IMR-90 (cell line): ENCODE results near the gene CDA. TPM values are rescaled to one million over a fixed set of nuclear protein-coding genes. Genes with fewer than 3 reads are reported as not detected.
A peak's percentile ranks its signal among the peaks of the same experiment; 100 is the strongest.

Experiments used
- ATAC-seq: fragments of 200-7000 bp; cut with Tn5 transposase; 2 replicates; pipeline ENCODE4 v1.9.1; 2020; ENCODE audit warnings: low read depth, mild to moderate bottlenecking, moderate library complexity
- BruUV-seq: library from RNA; stranded (reverse); fragments of 400-500 nt; replicated peaks from 2 replicates; lab custom pipeline; 2021; lab: Mats Ljungman, UMichigan
- CTCF ChIA-PET: fragments of 300-600 bp; formaldehyde crosslinking; extraction: SDS; loops from one replicate; lab custom pipeline; 2021; ENCODE audit warnings: antibody characterized with exemption; lab: Yijun Ruan, JAX
- POLR2A ChIA-PET: fragments of 300-600 bp; sonication (Branson Sonifier 250); formaldehyde crosslinking; loops from one replicate; lab custom pipeline; 2022; ENCODE audit warnings: antibody characterized with exemption; ENCODE audit not compliant: unreplicated experiment; lab: Charles Lee
- DNase-seq: peaks from one replicate; pipeline ENCODE4 v3.0.0; 2013
- H2AFZ ChIP-seq: replicated peaks from 2 replicates; pipeline ENCODE3; 2013; ENCODE audit warnings: low read length, mild to moderate bottlenecking; ENCODE audit not compliant: poor library complexity
- H2AK5ac ChIP-seq: 2 replicates; pipeline ENCODE4 v1.6.1; 2013; ENCODE audit warnings: low read depth, low read length, inconsistent platforms
- H2AK9ac ChIP-seq: replicated peaks from 2 replicates; pipeline ENCODE3; 2013; ENCODE audit warnings: mild to moderate bottlenecking, low read depth, low read length, moderate library complexity; ENCODE audit not compliant: poor library complexity
- H2BK120ac ChIP-seq: 2 replicates; pipeline ENCODE4 v1.6.1; 2013; ENCODE audit warnings: low read depth, low read length, inconsistent platforms
- H2BK15ac ChIP-seq: 3 replicates; pipeline ENCODE4 v1.6.1; 2013; ENCODE audit warnings: low read depth, low read length, inconsistent platforms
- H2BK20ac ChIP-seq: 2 replicates; pipeline ENCODE4 v1.6.1; 2013; ENCODE audit warnings: low read depth, mild to moderate bottlenecking, inconsistent platforms, low read length, moderate library complexity
- H2BK5ac ChIP-seq: 2 replicates; pipeline ENCODE4 v1.6.1; 2013; ENCODE audit warnings: mild to moderate bottlenecking, low read depth, low read length, inconsistent platforms; ENCODE audit not compliant: poor library complexity, severe bottlenecking
- H3K14ac ChIP-seq: replicated peaks from 2 replicates; pipeline ENCODE4 v1.6.1; 2013; ENCODE audit warnings: low read depth, low read length, inconsistent platforms
- H3K18ac ChIP-seq: 2 replicates; pipeline ENCODE4 v1.6.1; 2013; ENCODE audit warnings: low read depth, low read length, control low read depth
- H3K23ac ChIP-seq: 2 replicates; pipeline ENCODE4 v1.6.1; 2013; ENCODE audit warnings: low read depth, low read length, inconsistent platforms
- H3K27ac ChIP-seq: 2 replicates; pipeline ENCODE4 v1.5.1; 2013; ENCODE audit warnings: mild to moderate bottlenecking, control low read depth, low read length; ENCODE audit not compliant: insufficient read depth
- H3K27me3 ChIP-seq: 2 replicates; pipeline ENCODE4 v1.6.1; 2013; ENCODE audit warnings: low read length; ENCODE audit not compliant: control insufficient read depth, insufficient read depth
- H3K36me3 ChIP-seq: 2 replicates; pipeline ENCODE4 v1.6.1; 2013; ENCODE audit warnings: low read length, mixed read lengths; ENCODE audit not compliant: control insufficient read depth, insufficient read depth
- H3K4ac ChIP-seq: 2 replicates; pipeline ENCODE4 v1.6.1; 2013; ENCODE audit warnings: low read depth, low read length, inconsistent platforms
- H3K4me1 ChIP-seq: 2 replicates; pipeline ENCODE4 v1.6.1; 2013; ENCODE audit warnings: low read length, mixed read lengths; ENCODE audit not compliant: control insufficient read depth, insufficient read depth
- H3K4me2 ChIP-seq: 2 replicates; pipeline ENCODE4 v1.6.1; 2013; ENCODE audit warnings: low read depth, mild to moderate bottlenecking, control low read depth, low read length, moderate library complexity
- H3K4me3 ChIP-seq: 2 replicates; pipeline ENCODE4 v1.5.1; 2013; ENCODE audit warnings: low read depth, mild to moderate bottlenecking, control low read depth, low read length, moderate library complexity; ENCODE audit not compliant: insufficient read depth
- H3K56ac ChIP-seq: 2 replicates; pipeline ENCODE4 v1.6.1; 2013; ENCODE audit warnings: low read length, inconsistent platforms; ENCODE audit not compliant: insufficient read depth; ENCODE audit errors: extremely low read depth
- H3K79me1 ChIP-seq, 2 experiments: 2 replicates each; pipeline ENCODE4 v1.6.1; 2013; ENCODE audit warnings: low read length in 2 of 2, inconsistent platforms in 1 of 2, low read depth in 1 of 2
- H3K9ac ChIP-seq: 2 replicates; pipeline ENCODE4 v1.6.1; 2013; ENCODE audit warnings: low read depth, low read length, control low read depth
- H3K9me1 ChIP-seq: 2 replicates; pipeline ENCODE4 v1.6.1; 2013; ENCODE audit warnings: low read length, inconsistent platforms; ENCODE audit not compliant: insufficient read depth
- H3K9me3 ChIP-seq: 2 replicates; pipeline ENCODE4 v1.6.1; 2013; ENCODE audit warnings: low read length; ENCODE audit not compliant: control insufficient read depth, insufficient read depth
- H4K20me1 ChIP-seq: 2 replicates; pipeline ENCODE4 v1.6.1; 2013; ENCODE audit warnings: low read length, inconsistent platforms; ENCODE audit not compliant: insufficient read depth
- H4K5ac ChIP-seq: 2 replicates; pipeline ENCODE4 v1.6.1; 2013; ENCODE audit warnings: mild to moderate bottlenecking, low read depth, low read length, control low read depth
- H4K8ac ChIP-seq, 2 experiments: 2 replicates each; pipeline ENCODE4 v1.6.1; 2013; ENCODE audit warnings: low read depth in 2 of 2, low read length in 2 of 2, control low read depth in 1 of 2, inconsistent platforms in 1 of 2
- H4K91ac ChIP-seq: 2 replicates; pipeline ENCODE4 v1.6.1; 2013; ENCODE audit warnings: low read depth, low read length, inconsistent platforms; ENCODE audit not compliant: insufficient read depth
- BHLHE40 ChIP-seq: fragments of 150-350 bp; IDR thresholded peaks from 2 replicates; pipeline ENCODE4 v1.6.1; 2016; ENCODE audit warnings: mild to moderate bottlenecking, low read depth, low read length
- CEBPB ChIP-seq: IDR thresholded peaks from 2 replicates; pipeline ENCODE4 v1.6.1; 2012; ENCODE audit warnings: low read depth, low read length, improper control_type of control experiment
- CHD1 ChIP-seq: IDR thresholded peaks from 2 replicates; pipeline ENCODE4 v1.6.1; 2012; ENCODE audit warnings: low read depth, low read length, improper control_type of control experiment
- CTCF ChIP-seq: conservative IDR thresholded peaks from 2 replicates; pipeline ENCODE4 v1.5.1; 2012; ENCODE audit warnings: mild to moderate bottlenecking, low read depth, low read length, improper control_type of control experiment
- FOS ChIP-seq: fragments of 150-350 bp; IDR thresholded peaks from 2 replicates; pipeline ENCODE4 v1.6.1; 2016; ENCODE audit warnings: low read depth, low read length
- MAFK ChIP-seq: IDR thresholded peaks from 2 replicates; pipeline ENCODE4 v1.6.1; 2012; ENCODE audit warnings: low read depth, low read length, improper control_type of control experiment
- MAZ ChIP-seq: IDR thresholded peaks from 2 replicates; pipeline ENCODE4 v1.6.1; 2012; ENCODE audit warnings: low read depth, mild to moderate bottlenecking, low read length, improper control_type of control experiment, moderate library complexity, borderline replicate concordance
- MXI1 ChIP-seq: IDR thresholded peaks from 2 replicates; pipeline ENCODE4 v1.6.1; 2012; ENCODE audit warnings: low read depth, mild to moderate bottlenecking, low read length, moderate library complexity, borderline replicate concordance
- NFE2L2 ChIP-seq: fragments of 150-350 bp; IDR thresholded peaks from 2 replicates; pipeline ENCODE4 v1.6.1; 2016; ENCODE audit warnings: low read depth, mild to moderate bottlenecking, low read length
- POLR2A ChIP-seq: IDR thresholded peaks from 2 replicates; pipeline ENCODE4 v1.6.1; 2012; ENCODE audit warnings: mild to moderate bottlenecking, low read depth, low read length
- RAD21 ChIP-seq: IDR thresholded peaks from 2 replicates; pipeline ENCODE4 v1.6.1; 2012; ENCODE audit warnings: low read length, improper control_type of control experiment
- RCOR1 ChIP-seq: IDR thresholded peaks from 2 replicates; pipeline ENCODE4 v1.6.1; 2012; ENCODE audit warnings: mild to moderate bottlenecking, low read length, improper control_type of control experiment; ENCODE audit not compliant: insufficient replicate concordance
- RFX5 ChIP-seq: IDR thresholded peaks from 2 replicates; pipeline ENCODE4 v1.8.0; 2012; ENCODE audit warnings: low read depth, mild to moderate bottlenecking, low read length, moderate library complexity
- SMC3 ChIP-seq: fragments of 150-350 bp; IDR thresholded peaks from 2 replicates; pipeline ENCODE4 v1.6.1; 2016; ENCODE audit warnings: low read depth, mild to moderate bottlenecking, antibody characterized with exemption, low read length, moderate library complexity
- WGBS, 2 experiments: methylation state at CpG; one replicate each; pipeline versions ENCODE4 v1.1.5 to v1.1.7; 2013; ENCODE audit warnings: missing lambda C conversion rate in 2 of 2; ENCODE audit not compliant: insufficient read length in 1 of 2; ENCODE audit errors: extremely low coverage in 2 of 2; 5-methylcytosine and 5-hydroxymethylcytosine counted together
- dilution Hi-C: fragments of 300-500 bp; cut with HindIII; formaldehyde crosslinking; loops from one replicate; pipeline ENCODE4 v1.14.3; 2018; ENCODE audit warnings: low sequenced_read_pairs; ENCODE audit not compliant: unreplicated experiment
- in situ Hi-C: fragments of 300-500 bp; cut with MboI; formaldehyde crosslinking; loops from 3 replicates; pipeline ENCODE4 v1.14.3; 2019; ENCODE audit warnings: low sequenced_read_pairs, inconsistent platforms, mixed read lengths
- intact Hi-C: fragments of 100-400 bp; cut with micrococcal nuclease; formaldehyde crosslinking; loops from 2 replicates; pipeline ENCODE4 v1.10.0; 2022
- polyA plus RNA-seq, 3 experiments: library from polyadenylated mRNA; depleted of rRNA; stranded (reverse); fragments of >200 nt; gene quantifications; 2 replicates each; pipeline ENCODE4 v1.2.3, GENCODE V29; 2012; ENCODE audit warnings: low replicate concordance in 1 of 3
- total RNA-seq: library from RNA; depleted of rRNA; stranded (reverse); fragments of >200 nt; gene quantifications from 2 replicates; pipeline ENCODE4 v1.2.3, GENCODE V29; 2012
- TF ChIP-seq, protein P1 (sequence below): fragments of 150-350 bp; IDR thresholded peaks from 2 replicates; pipeline ENCODE4 v1.6.1; 2016; ENCODE audit warnings: low read depth, mild to moderate bottlenecking, low read length, moderate library complexity, borderline replicate concordance
- TF ChIP-seq, protein P2 (sequence below): fragments of 150-350 bp; IDR thresholded peaks from 2 replicates; pipeline ENCODE4 v1.6.1; 2017; ENCODE audit warnings: mild to moderate bottlenecking, antibody characterized with exemption, low read length, low read depth

Gene CDA
- total and polyA plus RNA-seq, 2 of the 4 experiments (the other 2 are of a cell fraction), result 0.90 to 9.4 TPM

- Histone ChIP-seq H3K23ac (no peak overlapping the region), H3K4me1 (no peaks in the 10 kb centered on the region), H2AK9ac (no peak overlapping the region), H2BK120ac (no peak overlapping the region), H2BK15ac (0 out of 3 replicates have a peak overlapping the region, but pooled peaks have one; percentile 10), H3K27ac (no peak overlapping the region), H3K4me2 (no peak overlapping the region), H4K5ac (no peak overlapping the region), H4K91ac (no peak overlapping the region), H3K18ac (no peak overlapping the region), H3K27me3 (0 out of 2 replicates have a peak, but pooled peaks cover 4% of the 10 kb centered on the region), H3K14ac (no peak overlapping the region), H3K79me1 (peaks cover 10 to 26% of the 10 kb centered on the region in 2 experiments), H3K4me3 (no peak overlapping the region), H3K4ac (no peak overlapping the region), H4K20me1 (peaks cover 10% of the 10 kb centered on the region; the same call in 1 of the 2 replicates), H3K9me3 (no peaks in the 10 kb centered on the region), H2BK20ac (no peak overlapping the region), H2AFZ (no peak overlapping the region), H3K9ac (no peak overlapping the region), H2BK5ac (no peak overlapping the region), H3K56ac (no peak overlapping the region), H3K9me1 (peaks cover 14% of the 10 kb centered on the region), H3K36me3 (no peaks in the 10 kb centered on the region; the same call in 1 of the 2 replicates), H2AK5ac (no peak overlapping the region), H4K8ac (no peak overlapping the region)
- intact Hi-C loops, result loop anchor here (5.0 kb wide), 2 partner anchors 415 to 715 kb away; no protein-coding TSS in a partner anchor
- CTCF ChIA-PET, result interaction anchor here (1.0 to 1.5 kb wide), 6 partner anchors 14 to 105 kb away, joined by 3 to 8 read pairs (median 4); no protein-coding TSS in a partner anchor
- no peak for ATAC-seq
- in situ Hi-C loops, result loop anchor here (25.0 kb wide), 1 partner anchor 420 kb away; no protein-coding TSS in a partner anchor
- BruUV-seq, result no TSS peak
- TF ChIP-seq RFX5 (no peak), CEBPB (no peak), BHLHE40 (no peak), MAFK (no peak), SMC3 (no peak), MXI1 (no peak), RAD21 (no peak), POLR2A (no peak), FOS (no peak), CHD1 (no peak), CTCF (no peak), NFE2L2 (no peak), RCOR1 (no peak), MAZ (no peak)
- TF ChIP-seq, protein P1, sequence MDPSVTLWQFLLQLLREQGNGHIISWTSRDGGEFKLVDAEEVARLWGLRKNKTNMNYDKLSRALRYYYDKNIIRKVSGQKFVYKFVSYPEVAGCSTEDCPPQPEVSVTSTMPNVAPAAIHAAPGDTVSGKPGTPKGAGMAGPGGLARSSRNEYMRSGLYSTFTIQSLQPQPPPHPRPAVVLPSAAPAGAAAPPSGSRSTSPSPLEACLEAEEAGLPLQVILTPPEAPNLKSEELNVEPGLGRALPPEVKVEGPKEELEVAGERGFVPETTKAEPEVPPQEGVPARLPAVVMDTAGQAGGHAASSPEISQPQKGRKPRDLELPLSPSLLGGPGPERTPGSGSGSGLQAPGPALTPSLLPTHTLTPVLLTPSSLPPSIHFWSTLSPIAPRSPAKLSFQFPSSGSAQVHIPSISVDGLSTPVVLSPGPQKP, result no peak
- TF ChIP-seq, protein P2, sequence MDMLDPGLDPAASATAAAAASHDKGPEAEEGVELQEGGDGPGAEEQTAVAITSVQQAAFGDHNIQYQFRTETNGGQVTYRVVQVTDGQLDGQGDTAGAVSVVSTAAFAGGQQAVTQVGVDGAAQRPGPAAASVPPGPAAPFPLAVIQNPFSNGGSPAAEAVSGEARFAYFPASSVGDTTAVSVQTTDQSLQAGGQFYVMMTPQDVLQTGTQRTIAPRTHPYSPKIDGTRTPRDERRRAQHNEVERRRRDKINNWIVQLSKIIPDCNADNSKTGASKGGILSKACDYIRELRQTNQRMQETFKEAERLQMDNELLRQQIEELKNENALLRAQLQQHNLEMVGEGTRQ, result no peak
- POLR2A ChIA-PET, result no interaction called here
- DNase-seq, result no peak
- dilution Hi-C loops, result no loop called here
- no CpG with 5 or more reads among the region's 3 CpGs for WGBS, 2 experiments
Observed at GRCh38 chr1:20632386-20632785, 43.5 kb downstream of the CDA start.
